Measurements from ENCODE around the gene CPA1.

The CPA1 gene

DNA sequence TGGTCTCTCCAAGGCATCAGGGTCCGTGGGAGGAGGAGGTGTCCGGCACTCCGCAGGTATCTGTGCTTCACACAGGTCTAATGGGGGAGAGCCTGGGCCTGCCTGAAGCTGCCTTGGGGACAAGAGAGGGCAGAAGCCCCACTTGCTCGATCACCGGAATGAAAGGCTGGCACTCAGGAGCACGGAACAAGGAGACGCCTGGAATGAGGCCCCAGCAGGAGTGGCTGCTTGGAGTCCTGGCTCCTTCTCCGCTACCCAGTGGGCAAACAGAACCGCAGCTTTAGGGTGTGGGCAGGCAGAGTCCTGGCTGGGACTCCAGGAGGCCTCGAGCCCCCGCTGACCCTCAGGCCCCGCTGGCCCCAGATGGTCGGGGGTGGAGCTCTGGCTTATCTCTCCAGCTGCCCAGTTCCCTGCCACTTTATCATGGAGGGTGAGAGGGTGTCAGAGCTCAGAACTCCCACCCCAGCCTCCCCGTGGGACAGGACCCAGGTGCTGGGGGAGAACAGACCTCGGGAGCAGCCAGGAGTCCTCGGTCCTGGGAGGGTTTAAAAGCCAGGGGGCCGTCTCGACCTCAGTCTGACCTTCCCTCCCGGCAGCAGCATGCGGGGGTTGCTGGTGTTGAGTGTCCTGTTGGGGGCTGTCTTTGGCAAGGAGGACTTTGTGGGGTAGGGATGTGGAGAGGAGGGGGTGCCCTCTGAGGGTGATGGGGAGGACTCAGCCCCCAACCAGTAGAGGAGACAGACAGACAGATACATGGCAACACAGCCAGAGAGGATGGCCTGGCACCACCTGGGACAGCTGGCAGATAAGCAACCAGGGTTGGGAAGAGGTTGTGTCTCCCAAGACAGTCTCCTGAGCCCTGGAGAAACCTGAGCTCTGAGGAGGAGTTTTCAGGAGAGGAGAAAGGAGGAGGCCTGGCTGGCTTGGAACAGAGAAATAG lies at the start of gene CPA1:
Gene CPA1 (plus strand): TSS at position 574 of the 940 bp plus-strand sequence. CDS start 27 bp downstream, at position 601.
- no peak for DNase-seq

- no peak for DNase-seq
Measured at GRCh38 chr7:130332259-130333053, 47.8 kb upstream of the CPA1 start.

- no peak for DNase-seq
Measured at GRCh38 chr7:130333832-130334231, 46.5 kb upstream of the CPA1 start.

DNA sequence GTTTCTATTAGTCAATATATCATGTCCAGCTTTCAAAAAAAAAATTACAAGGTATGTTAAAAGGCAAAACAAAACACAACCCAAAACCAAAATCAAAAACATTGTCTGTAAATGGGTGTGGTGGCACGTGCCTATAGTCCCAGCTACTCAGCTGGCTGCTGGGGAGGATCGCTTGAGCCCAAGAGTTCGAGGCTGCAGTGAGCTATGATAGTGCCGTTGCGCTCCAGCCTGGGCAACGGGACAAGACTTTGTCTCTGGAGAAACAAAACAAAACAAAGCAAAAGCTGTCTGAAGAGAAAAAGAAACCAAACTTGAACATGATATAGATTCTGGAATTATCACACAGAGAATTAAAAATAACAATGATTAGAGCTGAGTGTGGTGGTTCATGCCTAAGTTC lies 46.0 kb upstream of the CPA1 start:
- DNase-seq: no peak

DNA sequence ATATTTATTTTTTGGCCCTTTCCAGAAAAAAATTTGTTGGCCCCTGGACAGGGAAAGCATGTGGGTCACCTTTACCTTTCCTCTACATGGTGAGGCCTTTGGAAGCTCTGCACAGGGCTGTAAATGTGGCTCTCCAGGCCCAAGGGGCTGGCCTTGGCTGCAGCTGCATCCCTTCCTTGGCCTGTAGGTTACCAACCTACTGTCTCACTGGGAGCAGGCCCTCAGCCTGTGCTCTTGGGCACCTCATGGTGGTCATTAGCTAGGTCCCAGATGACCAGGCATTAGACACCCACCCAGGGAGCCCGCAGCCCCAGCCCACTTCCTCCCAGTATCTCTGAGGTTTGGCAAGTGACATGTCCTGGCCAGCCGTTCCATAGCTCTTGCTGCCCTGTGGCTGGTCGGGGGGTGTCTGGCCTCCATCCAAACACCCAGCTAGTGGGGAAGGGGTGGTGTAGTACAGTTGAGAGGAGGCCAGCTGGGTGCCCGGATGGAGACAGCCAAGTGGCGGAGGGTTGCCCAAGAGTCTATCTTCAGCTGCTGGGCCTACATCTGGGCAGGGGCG lies 42.8 kb upstream of the CPA1 start:
- no peak for DNase-seq

DNA sequence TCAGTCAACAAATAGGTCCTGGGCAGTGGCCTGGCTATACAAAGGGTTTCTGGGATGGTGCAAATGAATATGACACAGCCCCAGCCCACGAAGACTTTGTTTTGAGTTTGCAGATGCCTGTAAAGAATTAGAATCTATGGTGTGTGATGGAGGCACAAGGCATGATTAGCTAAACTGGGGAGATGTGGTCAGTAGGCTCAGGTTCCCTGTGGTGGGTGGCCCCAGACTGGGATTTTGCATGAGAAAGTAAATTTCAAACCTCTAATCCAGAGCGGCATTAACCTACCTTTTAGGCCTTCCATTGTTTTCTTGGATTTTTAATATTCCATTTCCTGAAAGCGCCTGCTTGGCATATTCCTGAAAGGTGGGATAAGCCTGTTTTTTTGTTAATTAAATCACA lies 42.1 kb upstream of the CPA1 start:
- no peak for DNase-seq

- no peak for DNase-seq
Measured at GRCh38 chr7:130341882-130342281, 38.4 kb upstream of the CPA1 start.

- no peak for DNase-seq
Measured at GRCh38 chr7:130342701-130343380, 37.5 kb upstream of the CPA1 start.

- no peak for DNase-seq
Measured at GRCh38 chr7:130344271-130344866, 35.9 kb upstream of the CPA1 start, which contains the start of gene CPA5. Gene CPA5, plus strand, starts transcription at chr7:130344816. Its CDS starts 1,670 bp downstream, at chr7:130346486.

DNA sequence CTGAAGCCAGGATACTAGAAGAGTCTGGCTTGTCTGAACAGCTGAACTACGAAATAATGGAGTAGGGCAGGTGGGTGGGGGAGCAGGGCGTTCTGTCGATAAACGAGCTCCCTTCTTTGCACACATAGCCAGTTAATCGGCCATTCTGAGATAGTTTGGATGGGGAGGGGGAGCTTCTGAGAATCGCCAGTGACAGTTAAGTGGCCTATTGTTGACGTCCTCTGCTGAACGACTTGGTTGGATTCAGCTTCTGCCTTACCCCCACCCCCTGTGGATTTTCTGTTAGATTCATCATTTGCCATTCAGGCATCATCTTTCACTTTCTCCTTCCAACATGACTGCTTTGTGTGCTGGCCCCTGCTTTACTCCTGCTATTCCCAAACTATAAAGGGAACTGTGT lies 35.2 kb upstream of the CPA1 start:
- DNase-seq: no peak

GRCh38 chr7:130345725-130346124 lies 34.6 kb upstream of the CPA1 start:
- no peak for DNase-seq

- DNase-seq: no peak
Measured at GRCh38 chr7:130346177-130346905, 34.0 kb upstream of the CPA1 start.

DNA sequence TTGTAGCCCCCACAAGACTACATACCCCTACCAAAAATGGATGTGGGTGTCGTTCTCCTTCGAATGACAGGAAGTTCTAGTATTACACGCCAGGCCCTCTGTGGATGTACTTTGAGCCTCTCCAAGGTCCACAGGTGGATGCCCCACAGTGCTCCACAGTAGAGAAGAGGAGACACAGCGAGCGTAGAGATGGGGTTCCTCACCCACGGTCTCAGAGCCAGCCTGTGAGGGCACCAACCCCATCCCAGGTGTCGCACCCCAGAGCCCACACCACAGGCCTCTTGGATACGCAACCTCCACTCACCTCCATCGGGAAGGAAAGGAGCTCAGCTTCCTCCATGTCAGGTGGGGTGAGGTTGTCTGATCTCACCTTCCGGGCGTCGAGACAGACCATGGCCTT lies 33.4 kb upstream of the CPA1 start:
- DNase-seq: no peak

- DNase-seq: no peak
Measured at GRCh38 chr7:130349911-130350782, 30.1 kb upstream of the CPA1 start.

- no peak for DNase-seq
Measured at GRCh38 chr7:130350945-130351790, 29.1 kb upstream of the CPA1 start.

GRCh38 chr7:130351791-130352090 lies 28.6 kb upstream of the CPA1 start:
- no peak for DNase-seq

GRCh38 chr7:130352194-130353074 lies 27.9 kb upstream of the CPA1 start:
- DNase-seq: no peak

DNA sequence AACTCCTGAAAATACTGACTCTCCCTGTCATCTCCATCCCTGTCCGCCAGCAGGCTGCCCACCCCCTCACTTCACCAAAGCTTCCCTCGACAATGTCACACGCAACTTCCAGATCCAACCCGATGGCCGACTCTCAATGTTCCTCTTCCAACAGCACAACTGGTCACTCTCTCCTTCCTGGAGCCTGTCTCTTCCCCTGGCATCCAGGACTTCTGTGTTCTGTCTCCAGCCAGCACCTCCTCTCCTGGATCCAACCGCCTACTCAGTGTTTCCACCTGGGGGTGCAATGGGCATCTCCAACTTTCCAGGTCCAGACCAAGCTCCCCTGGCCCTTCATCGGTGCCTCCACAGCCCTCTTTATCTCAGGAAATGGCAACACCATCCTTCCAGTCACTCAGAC lies 27.1 kb upstream of the CPA1 start:
- no peak for DNase-seq

All from stimulated activated naive CD4-positive, alpha-beta T cell treated with Interleukin-2 at 50 U/mL for 16 hours (primary cell).